K562 (cell line): Measurements from ENCODE around the gene PCF11. TPM values are rescaled to one million over a fixed set of nuclear protein-coding genes. Genes with fewer than 3 reads are reported as not detected.

Experiments
- ATAC-seq: fragments of 200-7000 bp; cut with Tn5 transposase; 3 replicates; pipeline ENCODE4 v1.9.1; 2020; ENCODE audit warnings: moderate library complexity
- BruUV-seq: library from RNA; stranded (reverse); fragments of 400-500 nt; replicated peaks from 2 replicates; lab custom pipeline; 2021; lab: Mats Ljungman, UMichigan
- CTCF ChIA-PET: fragments of 300-600 bp; formaldehyde crosslinking; extraction: SDS; loops from one replicate; lab custom pipeline; 2021; ENCODE audit warnings: low intra/inter-chr PET ratio; lab: Yijun Ruan, JAX
- POLR2A ChIA-PET: fragments of 300-600, 350-650 bp; sonication (Branson Sonifier 250); formaldehyde crosslinking; extraction: SDS; loops from one replicate; lab custom pipeline; 2021; ENCODE audit warnings: antibody characterized with exemption, inconsistent platforms; lab: Yijun Ruan, JAX
- DNase-seq, 4 experiments: peaks; one replicate each; pipeline versions ENCODE4 v3.0.0 to v3.0.0-alpha.2; 2011 to 2018; ENCODE audit warnings: low spot score in 3 of 4, mixed read lengths in 3 of 4; ENCODE audit errors: extremely low read depth in 1 of 4
- FAIRE-seq: peaks from 2 replicates; lab custom pipeline; 2011; peaks lifted over from hg19 to GRCh38; lab: Jason Lieb, UNC
- H2AFZ ChIP-seq: 2 replicates; pipeline ENCODE4 v1.6.0; 2011; ENCODE audit warnings: low read depth, low read length, control low read depth, inconsistent platforms
- H3K27ac ChIP-seq: fragments of 200-600 bp; 3 replicates; pipeline ENCODE4 v1.8.0; 2011; ENCODE audit warnings: low read depth, mild to moderate bottlenecking, control low read depth, inconsistent platforms, low read length, moderate library complexity, mixed read lengths; ENCODE audit errors: extremely low read depth
- H3K27me3 ChIP-seq, 2 experiments: fragments of 300-600 bp in 1 of 2; 2 replicates in 1 of 2; 3 replicates in 1 of 2; pipeline versions ENCODE4 v1.6.0 to v1.8.0; 2011; ENCODE audit warnings: inconsistent platforms in 2 of 2, low read length in 2 of 2, mild to moderate bottlenecking in 1 of 2, mixed read lengths in 1 of 2, moderate library complexity in 1 of 2; ENCODE audit not compliant: control insufficient read depth in 2 of 2, insufficient read depth in 2 of 2
- H3K36me3 ChIP-seq: fragments of 300-600 bp; 3 replicates; pipeline ENCODE4 v1.8.0; 2011; ENCODE audit warnings: mild to moderate bottlenecking, low read length, inconsistent platforms; ENCODE audit not compliant: control insufficient read depth, insufficient read depth
- H3K4me1 ChIP-seq, 2 experiments: fragments of 200-600 bp in 1 of 2; replicated peaks in 1 of 2; 2 replicates in 1 of 2; 3 replicates in 1 of 2; pipeline versions ENCODE4 v1.5.1 to v1.8.0; 2011; ENCODE audit warnings: inconsistent platforms in 2 of 2, low read length in 2 of 2, mild to moderate bottlenecking in 1 of 2, mixed read lengths in 1 of 2, moderate library complexity in 1 of 2; ENCODE audit not compliant: control insufficient read depth in 2 of 2, insufficient read depth in 2 of 2
- H3K4me2 ChIP-seq: 2 replicates; pipeline ENCODE4 v1.6.1; 2011; ENCODE audit warnings: low read length, control low read depth, inconsistent platforms, mixed read lengths; ENCODE audit not compliant: insufficient read depth
- H3K4me3 ChIP-seq: fragments of 200-600 bp; sonication (generic), shearing (Covaris generic); 2 replicates; pipeline ENCODE4 v1.5.1; 2016; ENCODE audit warnings: control low read depth, inconsistent platforms
- H3K79me2 ChIP-seq: fragments of 200-600 bp; 3 replicates; pipeline ENCODE4 v1.8.0; 2011; ENCODE audit warnings: low read length, inconsistent platforms; ENCODE audit not compliant: control insufficient read depth, insufficient read depth
- H3K9ac ChIP-seq, 2 experiments: 2 replicates each; pipeline versions ENCODE4 v1.6.0 to v1.6.1; 2011; ENCODE audit warnings: low read depth in 2 of 2, low read length in 2 of 2, control low read depth in 1 of 2, inconsistent platforms in 1 of 2, mild to moderate bottlenecking in 1 of 2, mixed read lengths in 1 of 2; ENCODE audit not compliant: insufficient read depth in 1 of 2
- H3K9me1 ChIP-seq: one replicate; pipeline ENCODE4 v1.6.0; 2011; ENCODE audit warnings: inconsistent platforms, mild to moderate bottlenecking, low read length, moderate library complexity; ENCODE audit not compliant: control insufficient read depth, insufficient read depth
- H3K9me3 ChIP-seq: replicated peaks from 2 replicates; pipeline ENCODE4 v1.5.1; 2011; ENCODE audit warnings: low read depth, low read length, inconsistent platforms; ENCODE audit not compliant: control insufficient read depth, insufficient read depth
- H4K20me1 ChIP-seq: replicated peaks from 2 replicates; pipeline ENCODE4 v1.6.1; 2011; ENCODE audit warnings: low read length, inconsistent platforms, mixed read lengths; ENCODE audit not compliant: control insufficient read depth, insufficient read depth
- CHD2 ChIP-seq: IDR thresholded peaks from 2 replicates; pipeline ENCODE4 v1.6.1; 2011; ENCODE audit warnings: low read depth, low read length
- EHMT2 ChIP-seq: fragments of 450-650 bp; IDR thresholded peaks from 2 replicates; pipeline ENCODE4 v1.6.1; 2018; ENCODE audit warnings: antibody characterized with exemption
- EP400 ChIP-seq: fragments of 450-650 bp; IDR thresholded peaks from 2 replicates; pipeline ENCODE4 v1.6.1; 2017; ENCODE audit warnings: antibody characterized with exemption, mild to moderate bottlenecking, moderate library complexity
- HDAC2 ChIP-seq: fragments of 450-650 bp; IDR thresholded peaks from 2 replicates; pipeline ENCODE4 v1.6.1; 2016; ENCODE audit warnings: mild to moderate bottlenecking
- HNRNPL ChIP-seq: fragments of 200-400 bp; formaldehyde crosslinking; IDR thresholded peaks from 2 replicates; pipeline ENCODE4 v1.6.1; 2017; ENCODE audit warnings: low read depth, mild to moderate bottlenecking, low read length
- KLF10 ChIP-seq: fragments of 250-450 bp; sonication (Bioruptor Pico); IDR thresholded peaks from 2 replicates; pipeline ENCODE4 v1.6.1; 2021; ENCODE audit warnings: matching md5 sums
- MCM3 ChIP-seq: fragments of 450-650 bp; IDR thresholded peaks from 2 replicates; pipeline ENCODE4 v1.6.1; 2016
- YY1 ChIP-seq, 3 experiments: IDR thresholded peaks; 2 replicates each; pipeline ENCODE4 v1.6.1; 2011; ENCODE audit warnings: low read length in 2 of 3, mild to moderate bottlenecking in 2 of 3, moderate library complexity in 2 of 3, borderline replicate concordance in 1 of 3, control low read depth in 1 of 3, low read depth in 1 of 3; ENCODE audit not compliant: insufficient read depth in 3 of 3, insufficient replicate concordance in 2 of 3, control insufficient read depth in 1 of 3, insufficient read length in 1 of 3; ENCODE audit errors: extremely low read depth in 1 of 3
- ZNF282 ChIP-seq: sonication (generic); formaldehyde crosslinking; IDR thresholded peaks from 2 replicates; pipeline ENCODE4 v1.8.1; 2023; ENCODE audit warnings: missing genetic modification reagents
- ZNF75A ChIP-seq: fragments of 450-650 bp; formaldehyde crosslinking; IDR thresholded peaks from 2 replicates; pipeline ENCODE4 v1.4.0; 2020; ENCODE audit warnings: mild to moderate bottlenecking
- WGBS: fragments of 100-300 bp; shearing (Covaris generic); methylation state at CpG from one replicate; pipeline ENCODE4 v1.1.6; 2016; ENCODE audit warnings: low coverage, mixed read lengths; ENCODE audit not compliant: insufficient coverage; ENCODE audit errors: missing lambda C conversion rate; 5-methylcytosine and 5-hydroxymethylcytosine counted together
- in situ Hi-C: fragments of 300-500 bp; cut with MboI; formaldehyde crosslinking; loops from 4 replicates; pipeline ENCODE4 v1.15.0; 2018; ENCODE audit warnings: inconsistent platforms, mixed read lengths
- intact Hi-C: fragments of 100-400 bp; cut with micrococcal nuclease; formaldehyde crosslinking; loops from 2 replicates; pipeline ENCODE4 v1.14.2; 2022
- polyA plus RNA-seq, 8 experiments: library from polyadenylated mRNA; depleted of rRNA in 4 of 8; stranded (reverse) in 5 of 8; unstranded in 3 of 8; fragments of >200 nt; fragmentation: Nextera tagmentation in 2 of 8; fragmentation: Illumina TruSeq in 1 of 8; extraction: Ambion mirVana in 2 of 8; extraction: Trizol in 1 of 8; gene quantifications; 2 replicates each; pipeline versions ENCODE4 v1.2.1 to v1.2.3, GENCODE V29; 2011 to 2014; ENCODE audit warnings: inconsistent platforms in 1 of 8, missing spikeins in 1 of 8
- total RNA-seq, 7 experiments: library from RNA; depleted of rRNA in 6 of 7; stranded (reverse); fragments of >200 nt in 6 of 7; fragmentation: Illumina TruSeq in 2 of 7; extraction: Trizol in 2 of 7; gene quantifications; 2 replicates each; pipeline versions ENCODE4 v1.2.1 to v1.2.3, GENCODE V29; 2011 to 2021; ENCODE audit warnings: low replicate concordance in 1 of 7
- TF ChIP-seq, protein P1 (sequence below): fragments of 450-650 bp; conservative IDR thresholded peaks from 2 replicates; pipeline ENCODE4 v1.6.1; 2016; ENCODE audit warnings: missing genetic modification characterization, low read depth, mild to moderate bottlenecking, missing compliant biosample characterization, moderate library complexity

The PCF11 gene
- total and polyA plus RNA-seq, 9 of the 15 experiments (the other 6 are each of a cell fraction or from before 2014, with no cell fraction given), result 9.3 to 91.6 (median 54.4) TPM

DNA sequence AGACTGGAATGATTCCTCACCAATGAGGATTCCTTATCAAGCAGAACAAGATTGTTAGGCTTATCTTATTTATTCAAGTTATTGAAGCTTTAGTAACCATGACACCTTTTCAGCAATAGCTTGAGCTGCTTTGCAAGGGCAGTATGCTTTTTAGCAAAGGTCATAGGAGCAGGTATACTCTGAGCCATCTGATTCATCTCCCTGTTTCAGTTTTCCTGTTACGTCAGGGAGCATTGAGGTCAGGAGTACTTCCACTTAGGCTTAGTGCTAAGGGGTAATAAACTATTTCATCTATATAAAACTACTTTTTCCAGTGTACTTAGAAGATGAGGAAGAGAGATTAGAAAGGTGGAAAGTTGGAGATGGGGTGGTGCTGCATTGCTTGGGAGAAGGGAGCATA is 18.9 kb downstream of the PCF11 start:
- DNase-seq (no peak), ATAC-seq (no peak), FAIRE-seq (no peak)
- peaks cover 4% of the 10 kb centered on the region for H4K20me1 ChIP-seq
- no peak overlapping the region for H3K9ac ChIP-seq
- CTCF ChIA-PET, result no interaction called here
- no TSS peak for BruUV-seq
- TF ChIP-seq YY1 (IDR thresholded peaks at IDR 0.05; ENCODE audit: borderline replicate concordance in 1 of 3, control insufficient read depth in 1 of 3, extremely low read depth in 1 of 3, insufficient read depth in 3 of 3, insufficient read length in 1 of 3, insufficient replicate concordance in 2 of 3, low read depth in 1 of 3, low read length in 2 of 3), result no peak
- TF ChIP-seq HNRNPL, result no peak
- TF ChIP-seq, protein P1, sequence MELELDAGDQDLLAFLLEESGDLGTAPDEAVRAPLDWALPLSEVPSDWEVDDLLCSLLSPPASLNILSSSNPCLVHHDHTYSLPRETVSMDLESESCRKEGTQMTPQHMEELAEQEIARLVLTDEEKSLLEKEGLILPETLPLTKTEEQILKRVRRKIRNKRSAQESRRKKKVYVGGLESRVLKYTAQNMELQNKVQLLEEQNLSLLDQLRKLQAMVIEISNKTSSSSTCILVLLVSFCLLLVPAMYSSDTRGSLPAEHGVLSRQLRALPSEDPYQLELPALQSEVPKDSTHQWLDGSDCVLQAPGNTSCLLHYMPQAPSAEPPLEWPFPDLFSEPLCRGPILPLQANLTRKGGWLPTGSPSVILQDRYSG (tag), result no peak
- TF ChIP-seq CHD2, result no peak
- no peak for TF ChIP-seq KLF10 (CRISPR knock-in tag)
- TF ChIP-seq EP400, result no peak
- no peak for TF ChIP-seq MCM3
- no peak for TF ChIP-seq ZNF75A (CRISPR knock-in tag)
- TF ChIP-seq EHMT2, result no peak
- no peak for TF ChIP-seq HDAC2
- no peak for TF ChIP-seq ZNF282 (CRISPR knock-in tag)
- no peak overlapping the region for H3K27ac ChIP-seq
- no peaks in the 10 kb centered on the region for H3K27me3 ChIP-seq
- no peak overlapping the region for H3K4me2 ChIP-seq
- WGBS, result 100% methylated on average over 1 of the region's 1 CpG
- H3K9me1 ChIP-seq, result no peaks in the 10 kb centered on the region
- H2AFZ ChIP-seq, result no peak overlapping the region
- no peak overlapping the region for H3K4me3 ChIP-seq
- H3K36me3 ChIP-seq, result peaks cover 88% of the 10 kb centered on the region
- intact Hi-C loops, result no loop called here
- POLR2A ChIA-PET, result interaction anchor here (1.0 kb wide), 1 partner anchor 44 kb away, joined by 3 read pairs; no protein-coding TSS in a partner anchor
- peaks cover 67% of the 10 kb centered on the region for H3K79me2 ChIP-seq
- H3K4me1 ChIP-seq, result peaks cover 0 to 2% of the 10 kb centered on the region in 2 experiments; a peak in 2 of 5 replicates
- H3K9me3 ChIP-seq, result no peaks in the 10 kb centered on the region
- in situ Hi-C loops, result no loop called here
